GM19328 (cell line): ENCODE results near the gene ARL6IP1.
A peak's percentile ranks its signal among the peaks of the same experiment; 100 is the strongest.
"Not testable (repeated sequence)": the region's sequence is repeated elsewhere in the genome, so short reads cannot be mapped to it uniquely, and the experiment has no call there.

ENCODE experiments used
- ATAC-seq: cut with Tn5 transposase; IDR thresholded peaks from one replicate; pipeline ENCODE4 v1.9.1; 2021; ENCODE audit warnings: mild to moderate bottlenecking, moderate library complexity; ENCODE audit not compliant: unreplicated experiment

The ARL6IP1 gene

DNA sequence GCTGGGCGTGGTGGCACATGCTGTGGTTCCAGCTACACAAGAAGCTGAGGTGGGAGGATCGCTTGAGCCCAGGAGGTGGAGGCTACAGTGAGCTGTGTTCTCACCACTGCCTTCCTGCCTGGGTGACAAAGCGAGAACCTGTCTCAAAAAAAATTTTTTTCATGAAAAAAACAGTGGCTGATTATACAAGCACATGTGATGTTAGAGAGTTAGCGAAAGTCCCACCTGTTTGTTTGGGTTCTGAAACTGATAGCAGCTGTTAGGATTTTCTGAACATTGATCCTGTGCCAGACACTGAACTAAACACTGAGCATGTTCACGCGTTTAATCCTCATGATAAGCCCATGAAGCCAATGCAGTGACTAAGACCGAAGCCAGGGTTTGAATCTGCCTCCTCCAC, 34.1 kb downstream of the ARL6IP1 start:
- ATAC-seq: not testable (repeated sequence)

DNA sequence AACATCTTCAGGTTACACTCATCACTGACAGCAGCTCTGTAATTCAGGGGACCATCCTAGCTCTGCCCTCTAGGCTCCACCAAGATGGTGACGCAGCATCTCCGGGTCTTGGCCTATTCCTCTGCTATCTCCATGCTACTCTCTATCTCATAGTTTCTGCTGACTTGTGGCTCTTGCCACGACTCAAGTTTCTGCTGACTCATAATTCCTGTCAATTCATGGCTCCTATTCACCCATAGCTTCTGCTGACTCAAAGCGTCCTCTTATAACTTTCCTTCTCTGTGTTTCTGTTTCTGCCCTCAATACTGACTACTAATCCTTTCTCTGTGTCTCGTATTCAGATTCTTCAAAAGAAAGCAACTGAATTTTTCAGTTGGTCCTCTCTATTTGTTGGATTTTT, 38.6 kb downstream of the ARL6IP1 start:
- not testable (repeated sequence) for ATAC-seq

DNA sequence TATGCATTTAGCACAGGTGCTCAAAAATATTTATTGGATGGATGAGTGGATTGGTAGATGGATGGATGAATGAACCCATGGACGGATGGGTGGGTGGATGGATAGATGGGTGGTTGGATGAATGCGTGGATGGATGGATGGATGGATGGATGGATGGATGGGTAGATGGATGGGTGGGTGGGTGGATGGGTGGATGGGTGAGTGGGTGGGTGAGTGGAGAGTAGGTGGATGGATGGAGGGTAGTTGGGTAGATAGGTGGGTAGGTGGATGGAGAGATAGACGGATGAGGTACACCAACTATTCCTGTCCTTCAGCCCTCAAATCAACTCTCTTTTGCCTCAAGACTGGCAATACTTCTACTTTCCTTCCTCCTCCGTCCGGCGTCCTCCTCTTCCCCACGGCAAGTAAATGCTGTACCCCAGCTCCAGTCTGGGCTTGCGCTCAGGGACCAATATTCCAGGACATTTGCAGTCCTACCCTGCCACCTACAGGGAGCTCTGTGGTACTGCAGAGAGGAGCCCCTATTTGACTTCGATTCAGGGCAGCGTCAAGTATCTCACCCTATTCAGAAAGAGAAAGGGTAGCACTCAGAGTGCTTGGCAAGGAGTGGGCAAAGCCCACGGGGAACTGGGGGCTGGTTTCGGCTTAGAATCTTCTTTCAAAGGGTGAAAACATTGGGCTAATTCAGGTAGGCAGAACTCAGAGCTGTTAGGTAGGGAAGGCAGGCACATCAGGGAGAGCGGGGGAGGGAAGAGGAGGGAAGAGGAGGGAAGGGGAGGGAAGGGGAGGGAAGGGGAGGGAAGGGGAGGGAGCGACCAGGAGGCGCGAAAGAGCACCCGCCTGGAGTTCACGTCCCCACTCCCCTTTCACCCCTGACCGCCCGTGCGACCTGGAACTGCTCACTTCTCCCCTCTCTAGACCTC, 41.5 kb downstream of the ARL6IP1 start:
- ATAC-seq: peak; percentile 69

DNA sequence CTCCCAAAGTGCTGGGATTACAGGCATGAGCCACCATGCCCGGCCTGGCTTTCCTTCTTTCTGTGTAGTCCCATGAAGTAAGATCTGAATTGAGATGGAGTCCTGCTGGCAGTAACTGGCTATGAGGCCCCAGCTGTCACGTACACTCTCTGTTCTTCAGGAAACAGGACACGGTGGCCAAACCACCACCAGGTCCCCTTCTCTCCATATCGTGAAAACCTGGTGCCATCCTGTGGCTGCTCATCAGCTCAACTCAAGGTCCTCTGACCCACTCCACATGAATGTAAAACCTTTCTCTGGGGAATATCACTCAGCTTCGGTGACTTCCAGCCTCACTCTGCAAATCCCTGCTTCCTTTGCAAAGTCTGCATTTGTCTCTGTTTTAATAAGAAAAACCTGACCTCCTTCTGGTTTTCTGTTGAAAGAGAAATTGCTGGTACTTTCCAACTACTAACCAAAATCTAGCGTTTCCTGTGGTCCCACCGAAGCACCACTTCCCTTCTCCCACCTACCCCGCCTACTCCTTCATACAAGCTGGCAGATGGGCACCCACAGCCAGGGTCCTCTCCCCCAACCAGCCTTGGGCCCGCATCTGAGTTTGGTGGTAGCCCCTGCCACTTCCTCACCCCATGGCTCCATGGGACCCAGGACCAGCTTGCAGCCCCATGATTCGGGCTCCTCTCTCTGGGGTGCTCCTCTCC, 43.2 kb downstream of the ARL6IP1 start:
- ATAC-seq: not testable (repeated sequence)

DNA sequence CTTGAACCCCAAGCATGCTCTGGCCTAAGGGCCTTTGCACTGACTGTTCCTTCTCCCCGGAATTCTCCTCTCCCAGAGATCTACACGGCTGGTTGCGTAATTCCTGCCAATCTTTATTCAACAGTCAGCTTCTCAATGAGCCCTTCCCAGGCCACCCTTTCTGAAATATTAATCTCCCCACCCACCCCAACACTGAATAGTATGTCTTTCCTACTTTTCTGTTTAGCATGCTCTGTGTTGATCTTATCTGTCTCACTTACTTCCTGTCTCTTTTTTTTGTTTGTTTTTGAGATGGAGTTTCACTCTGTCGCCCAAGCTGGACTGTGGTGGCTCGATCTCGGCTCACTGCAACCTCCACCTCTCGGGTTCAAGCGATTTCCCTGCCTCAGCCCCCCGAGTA, 44.7 kb downstream of the ARL6IP1 start:
- ATAC-seq: not testable (repeated sequence)

DNA sequence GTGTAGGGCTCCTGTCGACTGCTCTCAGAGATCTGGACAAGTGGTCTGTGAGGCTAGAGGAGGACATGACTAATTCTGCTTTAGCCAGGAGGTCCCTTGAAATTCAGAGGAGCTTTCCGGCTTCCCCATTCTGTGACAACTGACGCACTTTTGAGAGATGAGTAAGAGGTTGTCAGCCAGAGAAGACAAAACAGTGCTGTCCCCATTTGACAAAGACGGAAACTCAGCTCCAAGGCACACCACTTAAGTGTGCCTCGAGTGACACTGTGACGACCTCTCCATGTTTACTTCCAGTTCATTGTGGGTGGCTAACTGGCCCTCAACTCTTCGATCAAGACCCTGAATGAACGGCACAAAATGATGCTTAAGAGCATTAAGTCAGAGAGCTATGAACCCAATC, 58.5 kb downstream of the ARL6IP1 start:
- not testable (repeated sequence) for ATAC-seq
